Measurements from ENCODE around the gene HPSE. TPM values are rescaled to one million over a fixed set of nuclear protein-coding genes. Genes with fewer than 3 reads are reported as not detected.

Gene HPSE
- polyA plus RNA-seq, 1 donor from 2014 or later, result 0.16 TPM

- H3K9me2 ChIP-seq (ENCODE audit: insufficient read depth, low read length), result no peaks in the 10 kb centered on the region
- H3K9me3 ChIP-seq (ENCODE audit: low read length), result no peaks in the 10 kb centered on the region
- H3K27ac ChIP-seq (ENCODE audit: low read length), result no peak overlapping the region
- H3K27me3 ChIP-seq (ENCODE audit: insufficient read depth, low read depth, low read length), result no peaks in the 10 kb centered on the region
- H3K79me2 ChIP-seq (replicated peaks; ENCODE audit: insufficient read depth, low read length), result no peaks in the 10 kb centered on the region
- no peak overlapping the region for H3K4me2 ChIP-seq (ENCODE audit: low read length)
- H3K36me3 ChIP-seq (ENCODE audit: insufficient read depth, low read length), result no peaks in the 10 kb centered on the region
- H2AFZ ChIP-seq (ENCODE audit: low read depth, low read length), result no peak overlapping the region
- no peaks in the 10 kb centered on the region for H3F3A ChIP-seq (ENCODE audit: insufficient read depth, low read length, poor library complexity, severe bottlenecking)
- TF ChIP-seq SMC3 (conservative IDR thresholded peaks at IDR 0.05; ENCODE audit: poor library complexity) (no peak), EP300 (conservative IDR thresholded peaks at IDR 0.05; ENCODE audit: poor library complexity, severe bottlenecking) (no peak), EZH2 (IDR thresholded peaks at IDR 0.05; ENCODE audit: borderline replicate concordance, insufficient read depth, low read length, poor library complexity, severe bottlenecking) (no peak), POLR2AphosphoS5 (IDR thresholded peaks at IDR 0.05) (no peak), RAD21 (conservative IDR thresholded peaks at IDR 0.05) (no peak), REST (IDR thresholded peaks at IDR 0.05; ENCODE audit: borderline replicate concordance) (no peak), CTCF (IDR thresholded peaks at IDR 0.05; ENCODE audit: poor library complexity, severe bottlenecking) (no peak), MXI1 (conservative IDR thresholded peaks at IDR 0.05; ENCODE audit: poor library complexity, severe bottlenecking) (no peak), TAF1 (IDR thresholded peaks at IDR 0.05; ENCODE audit: low read depth) (no peak)
- no peak overlapping the region for H3K9ac ChIP-seq (ENCODE audit: low read length)
- H4K20me1 ChIP-seq (ENCODE audit: insufficient read depth), result no peaks in the 10 kb centered on the region
- no peak overlapping the region for H3K4me3 ChIP-seq (ENCODE audit: low read length)
These were observed 18.9 kb upstream of the HPSE start for GRCh38 chr4:83353516-83353915.

GRCh38 chr4:83348074-83348473 lies 13.4 kb upstream of the HPSE start:
- Histone ChIP-seq H3K4me3 (ENCODE audit: low read length) (no peak overlapping the region), H3K36me3 (ENCODE audit: insufficient read depth, low read length) (no peaks in the 10 kb centered on the region), H3K79me2 (replicated peaks; ENCODE audit: insufficient read depth, low read length) (no peaks in the 10 kb centered on the region), H3K9me3 (ENCODE audit: low read length) (no peaks in the 10 kb centered on the region), H3K27me3 (ENCODE audit: insufficient read depth, low read depth, low read length) (no peaks in the 10 kb centered on the region), H3K4me2 (ENCODE audit: low read length) (no peak overlapping the region), H3F3A (ENCODE audit: insufficient read depth, low read length, poor library complexity, severe bottlenecking) (no peaks in the 10 kb centered on the region), H3K9me2 (ENCODE audit: insufficient read depth, low read length) (no peaks in the 10 kb centered on the region), H3K9ac (ENCODE audit: low read length) (no peak overlapping the region), H2AFZ (ENCODE audit: low read depth, low read length) (no peak overlapping the region), H3K27ac (ENCODE audit: low read length) (no peak overlapping the region), H4K20me1 (ENCODE audit: insufficient read depth) (no peaks in the 10 kb centered on the region)
- TF ChIP-seq TAF1 (IDR thresholded peaks at IDR 0.05; ENCODE audit: low read depth), result no peak
- no peak for TF ChIP-seq MXI1 (conservative IDR thresholded peaks at IDR 0.05; ENCODE audit: poor library complexity, severe bottlenecking)
- no peak for TF ChIP-seq EP300 (conservative IDR thresholded peaks at IDR 0.05; ENCODE audit: poor library complexity, severe bottlenecking)
- no peak for TF ChIP-seq REST (IDR thresholded peaks at IDR 0.05; ENCODE audit: borderline replicate concordance)
- TF ChIP-seq EZH2 (IDR thresholded peaks at IDR 0.05; ENCODE audit: borderline replicate concordance, insufficient read depth, low read length, poor library complexity, severe bottlenecking), result no peak
- no peak for TF ChIP-seq SMC3 (conservative IDR thresholded peaks at IDR 0.05; ENCODE audit: poor library complexity)
- TF ChIP-seq POLR2AphosphoS5 (IDR thresholded peaks at IDR 0.05), result no peak
- no peak for TF ChIP-seq RAD21 (conservative IDR thresholded peaks at IDR 0.05)
- TF ChIP-seq CTCF (IDR thresholded peaks at IDR 0.05; ENCODE audit: poor library complexity, severe bottlenecking), result no peak
